MM.1S (cell line): ENCODE data around the gene RPUSD2.

Experiments
- DNase-seq: peaks from one replicate; pipeline ENCODE4 v3.0.0-alpha.2; 2015
- H2AFZ ChIP-seq: fragments of 300-600 bp; sonication (generic); 2 replicates; pipeline ENCODE4 v1.6.0; 2016; ENCODE audit warnings: antibody characterized with exemption, low read length
- H3F3A ChIP-seq: fragments of 300-600 bp; sonication (generic); 2 replicates; pipeline ENCODE4 v1.6.1; 2016; ENCODE audit warnings: mild to moderate bottlenecking, antibody characterized with exemption, low read length, moderate library complexity, mixed read lengths; ENCODE audit not compliant: insufficient read depth
- H3K27ac ChIP-seq: fragments of 300-600 bp; sonication (generic); 2 replicates; pipeline ENCODE4 v1.5.1; 2016; ENCODE audit warnings: mild to moderate bottlenecking, low read length
- H3K27me3 ChIP-seq: fragments of 300-600 bp; sonication (generic); replicated peaks from 2 replicates; pipeline ENCODE4 v1.6.0; 2016; ENCODE audit warnings: low read length; ENCODE audit not compliant: insufficient read depth
- H3K36me3 ChIP-seq: fragments of 300-600 bp; sonication (generic); replicated peaks from 2 replicates; pipeline ENCODE4 v1.6.1; 2016; ENCODE audit warnings: mild to moderate bottlenecking, low read length, mixed read lengths; ENCODE audit not compliant: insufficient read depth
- H3K4me1 ChIP-seq: fragments of 300-600 bp; sonication (generic); 2 replicates; pipeline ENCODE4 v1.6.1; 2016; ENCODE audit warnings: low read length, mixed read lengths
- H3K4me2 ChIP-seq: fragments of 300-600 bp; sonication (generic); 2 replicates; pipeline ENCODE4 v1.6.0; 2016; ENCODE audit warnings: low read depth, low read length
- H3K4me3 ChIP-seq: fragments of 300-600 bp; sonication (generic); 2 replicates; pipeline ENCODE4 v1.5.1; 2016; ENCODE audit warnings: low read length, mixed read lengths
- H3K79me2 ChIP-seq: fragments of 300-600 bp; sonication (generic); 2 replicates; pipeline ENCODE4 v1.6.1; 2016; ENCODE audit warnings: mixed run types, low read length, mixed read lengths
- H3K9ac ChIP-seq: fragments of 300-600 bp; sonication (generic); 2 replicates; pipeline ENCODE4 v1.6.1; 2016; ENCODE audit warnings: low read length, mixed read lengths
- H3K9me2 ChIP-seq: fragments of 300-600 bp; sonication (generic); replicated peaks from 2 replicates; pipeline ENCODE4 v1.6.1; 2016; ENCODE audit warnings: mild to moderate bottlenecking, low read length, mixed read lengths; ENCODE audit not compliant: insufficient read depth
- H3K9me3 ChIP-seq: fragments of 300-600 bp; sonication (generic); replicated peaks from 2 replicates; pipeline ENCODE4 v1.6.1; 2016; ENCODE audit warnings: mild to moderate bottlenecking, low read length, mixed read lengths; ENCODE audit not compliant: insufficient read depth
- H4K20me1 ChIP-seq: fragments of 300-600 bp; sonication (generic); 2 replicates; pipeline ENCODE4 v1.6.1; 2016; ENCODE audit warnings: mild to moderate bottlenecking, low read length, moderate library complexity, mixed read lengths; ENCODE audit not compliant: insufficient read depth
- EZH2 ChIP-seq: fragments of 300-600 bp; sonication (generic); optimal IDR thresholded peaks from 2 replicates; pipeline ENCODE3; 2017; ENCODE audit warnings: low read depth, mild to moderate bottlenecking, antibody characterized with exemption, low read length, mixed read lengths
- EZH2phosphoT487 ChIP-seq: fragments of 300-600 bp; sonication (generic); IDR thresholded peaks from 2 replicates; pipeline ENCODE4 v1.6.1; 2018; ENCODE audit warnings: antibody characterized with exemption, low read length
- TF ChIP-seq, protein P1 (sequence below): fragments of 300-600 bp; sonication (generic); IDR thresholded peaks from 2 replicates; pipeline ENCODE4 v1.5.1; 2016; ENCODE audit warnings: antibody characterized with exemption, low read length, mixed read lengths

Gene RPUSD2

GRCh38 chr15:40569129-40569953 is at the start of gene RPUSD2:
Gene RPUSD2 (plus strand): TSS chr15:40569299. CDS start chr15:40569338, 39 bp downstream.
- Histone ChIP-seq H2AFZ (peak within 1 kb of the TSS; percentile 61), H3K4me3 (peak within 1 kb of the TSS; percentile 93), H3K4me1 (peaks cover 11% of the 10 kb centered on the region), H3K4me2 (peak within 1 kb of the TSS; percentile 74), H3K27me3 (no peaks in the 10 kb centered on the region), H4K20me1 (no peaks in the 10 kb centered on the region), H3K36me3 (no peaks in the 10 kb centered on the region; the same call in 1 of the 2 replicates), H3K9me2 (no peaks in the 10 kb centered on the region), H3K79me2 (peaks cover 32% of the 10 kb centered on the region), H3K27ac (peak within 1 kb of the TSS; percentile 60; the same call in 1 of the 2 replicates), H3K9me3 (no peaks in the 10 kb centered on the region), H3K9ac (peak within 1 kb of the TSS; percentile 78), H3F3A (0 out of 2 replicates have a peak, but pooled peaks cover 3% of the 10 kb centered on the region)
- peak; percentile 95 for DNase-seq
- TF ChIP-seq EZH2phosphoT487, result no peak
- TF ChIP-seq EZH2, result no peak
- TF ChIP-seq, protein P1, sequence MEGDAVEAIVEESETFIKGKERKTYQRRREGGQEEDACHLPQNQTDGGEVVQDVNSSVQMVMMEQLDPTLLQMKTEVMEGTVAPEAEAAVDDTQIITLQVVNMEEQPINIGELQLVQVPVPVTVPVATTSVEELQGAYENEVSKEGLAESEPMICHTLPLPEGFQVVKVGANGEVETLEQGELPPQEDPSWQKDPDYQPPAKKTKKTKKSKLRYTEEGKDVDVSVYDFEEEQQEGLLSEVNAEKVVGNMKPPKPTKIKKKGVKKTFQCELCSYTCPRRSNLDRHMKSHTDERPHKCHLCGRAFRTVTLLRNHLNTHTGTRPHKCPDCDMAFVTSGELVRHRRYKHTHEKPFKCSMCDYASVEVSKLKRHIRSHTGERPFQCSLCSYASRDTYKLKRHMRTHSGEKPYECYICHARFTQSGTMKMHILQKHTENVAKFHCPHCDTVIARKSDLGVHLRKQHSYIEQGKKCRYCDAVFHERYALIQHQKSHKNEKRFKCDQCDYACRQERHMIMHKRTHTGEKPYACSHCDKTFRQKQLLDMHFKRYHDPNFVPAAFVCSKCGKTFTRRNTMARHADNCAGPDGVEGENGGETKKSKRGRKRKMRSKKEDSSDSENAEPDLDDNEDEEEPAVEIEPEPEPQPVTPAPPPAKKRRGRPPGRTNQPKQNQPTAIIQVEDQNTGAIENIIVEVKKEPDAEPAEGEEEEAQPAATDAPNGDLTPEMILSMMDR, result no peak

GRCh38 chr15:40523611-40524010 is 45.5 kb upstream of the RPUSD2 start:
- H3K9ac ChIP-seq, result no peak overlapping the region
- TF ChIP-seq EZH2, result no peak
- TF ChIP-seq, protein P1, result no peak
- TF ChIP-seq EZH2phosphoT487, result no peak
- H4K20me1 ChIP-seq, result no peaks in the 10 kb centered on the region
- H2AFZ ChIP-seq, result no peak overlapping the region
- no peaks in the 10 kb centered on the region for H3K79me2 ChIP-seq
- H3K9me2 ChIP-seq, result no peaks in the 10 kb centered on the region
- no peaks in the 10 kb centered on the region for H3K9me3 ChIP-seq
- H3F3A ChIP-seq, result no peaks in the 10 kb centered on the region
- DNase-seq, result no peak
- H3K4me3 ChIP-seq, result no peak overlapping the region
- H3K27me3 ChIP-seq, result no peaks in the 10 kb centered on the region
- H3K4me2 ChIP-seq, result no peak overlapping the region
- H3K36me3 ChIP-seq, result no peaks in the 10 kb centered on the region
- H3K27ac ChIP-seq, result no peak overlapping the region
- H3K4me1 ChIP-seq, result peaks cover 5% of the 10 kb centered on the region

GRCh38 chr15:40525855-40526254 is 43.2 kb upstream of the RPUSD2 start:
- H3K4me2 ChIP-seq, result no peak overlapping the region
- no peaks in the 10 kb centered on the region for H3K9me2 ChIP-seq
- H3K27ac ChIP-seq, result no peak overlapping the region
- H3K27me3 ChIP-seq, result no peaks in the 10 kb centered on the region
- no peak overlapping the region for H3K4me3 ChIP-seq
- TF ChIP-seq EZH2 (no peak), EZH2phosphoT487 (no peak)
- TF ChIP-seq, protein P1, result no peak
- H3K9me3 ChIP-seq, result no peaks in the 10 kb centered on the region
- peaks cover 5% of the 10 kb centered on the region; the same call in 1 of the 2 replicates for H3K4me1 ChIP-seq
- DNase-seq, result no peak
- H4K20me1 ChIP-seq, result no peaks in the 10 kb centered on the region
- no peaks in the 10 kb centered on the region for H3F3A ChIP-seq
- no peaks in the 10 kb centered on the region for H3K79me2 ChIP-seq
- H2AFZ ChIP-seq, result no peak overlapping the region
- no peaks in the 10 kb centered on the region for H3K36me3 ChIP-seq
- H3K9ac ChIP-seq, result no peak overlapping the region
